H1 (cell line): ENCODE results near the gene DDR2.

ENCODE experiments used
- EZH2 ChIP-seq: fragments of 200-600 bp; sonication (generic); IDR thresholded peaks from 2 replicates; pipeline ENCODE4 v1.7.1; 2012; ENCODE audit warnings: low read depth, mild to moderate bottlenecking, moderate library complexity, low read length, inconsistent platforms; ENCODE audit not compliant: severe bottlenecking
- KDM4A ChIP-seq: IDR thresholded peaks from one replicate; pipeline ENCODE4 v1.7.1; 2012; ENCODE audit warnings: low read depth, mild to moderate bottlenecking, moderate library complexity, low read length, inconsistent platforms; ENCODE audit not compliant: severe bottlenecking
- NRF1 ChIP-seq: IDR thresholded peaks from 2 replicates; pipeline ENCODE4 v1.6.1; 2011; ENCODE audit warnings: mild to moderate bottlenecking, low read depth, low read length, improper control_type of control experiment
- POLR2A ChIP-seq, 2 experiments: IDR thresholded peaks; 1 replicate in 1 of 2; 2 replicates in 1 of 2; pipeline ENCODE4 v1.6.1; 2011; ENCODE audit warnings: low read depth in 2 of 2, low read length in 2 of 2, mild to moderate bottlenecking in 2 of 2; ENCODE audit errors: control extremely low read depth in 1 of 2
- POLR2AphosphoS5 ChIP-seq: IDR thresholded peaks from 2 replicates; pipeline ENCODE4 v1.6.1; 2011; ENCODE audit warnings: low read depth, low read length
- RNF2 ChIP-seq: fragments of 200-900, 300-1000 bp; sonication (generic); IDR thresholded peaks from 2 replicates; pipeline ENCODE4 v1.7.1; 2016; ENCODE audit warnings: borderline replicate concordance, low read depth, mild to moderate bottlenecking, antibody characterized with exemption, low read length; ENCODE audit not compliant: poor library complexity, severe bottlenecking; ENCODE audit errors: missing control alignments
- SIN3A ChIP-seq, 2 experiments: IDR thresholded peaks in 1 of 2; conservative IDR thresholded peaks in 1 of 2; 2 replicates each; pipeline ENCODE4 v1.6.1; 2011 to 2012; ENCODE audit warnings: low read length in 2 of 2, improper control_type of control experiment in 1 of 2, low read depth in 1 of 2, mild to moderate bottlenecking in 1 of 2
- SP1 ChIP-seq: IDR thresholded peaks from 2 replicates; pipeline ENCODE4 v1.6.1; 2011; ENCODE audit warnings: low read depth, low read length
- TF ChIP-seq, protein P1 (sequence below), 3 experiments: IDR thresholded peaks; 1 replicate in 2 of 3; 2 replicates in 1 of 3; pipeline versions ENCODE4 v1.5.1 to v1.6.1; 2011; ENCODE audit warnings: low read length in 3 of 3, mild to moderate bottlenecking in 3 of 3, inconsistent platforms in 2 of 3, low read depth in 1 of 3, moderate library complexity in 1 of 3; ENCODE audit not compliant: insufficient read depth in 1 of 3; ENCODE audit errors: control extremely low read depth in 1 of 3
- TF ChIP-seq, protein P2 (sequence below): IDR thresholded peaks from 2 replicates; pipeline ENCODE4 v1.6.1; 2012; ENCODE audit warnings: inconsistent platforms
- TF ChIP-seq, protein P3 (sequence below): IDR thresholded peaks from 2 replicates; pipeline ENCODE4 v1.6.1; 2011; ENCODE audit warnings: low read length, improper control_type of control experiment

DNA sequence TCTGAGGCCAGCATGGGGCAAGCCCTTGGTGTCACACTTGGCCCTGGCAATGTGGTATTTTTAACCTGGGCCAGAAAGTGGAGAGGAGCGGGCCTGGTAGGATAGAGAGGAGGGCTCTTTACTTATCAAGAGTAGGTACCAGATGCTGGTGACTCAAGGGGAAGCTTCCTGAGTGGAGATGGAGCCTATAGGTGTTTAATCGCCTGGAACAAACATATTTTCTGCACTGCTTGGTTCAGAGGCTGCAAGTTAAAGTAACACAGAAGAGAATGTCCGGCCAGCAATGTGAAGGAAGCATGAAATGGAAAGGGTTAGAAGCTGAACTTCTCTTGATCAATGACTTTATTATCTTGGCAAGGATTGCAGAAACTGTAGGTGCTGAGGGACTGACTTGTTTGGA lies 74.3 kb downstream of the DDR2 start:
- TF ChIP-seq, protein P1, sequence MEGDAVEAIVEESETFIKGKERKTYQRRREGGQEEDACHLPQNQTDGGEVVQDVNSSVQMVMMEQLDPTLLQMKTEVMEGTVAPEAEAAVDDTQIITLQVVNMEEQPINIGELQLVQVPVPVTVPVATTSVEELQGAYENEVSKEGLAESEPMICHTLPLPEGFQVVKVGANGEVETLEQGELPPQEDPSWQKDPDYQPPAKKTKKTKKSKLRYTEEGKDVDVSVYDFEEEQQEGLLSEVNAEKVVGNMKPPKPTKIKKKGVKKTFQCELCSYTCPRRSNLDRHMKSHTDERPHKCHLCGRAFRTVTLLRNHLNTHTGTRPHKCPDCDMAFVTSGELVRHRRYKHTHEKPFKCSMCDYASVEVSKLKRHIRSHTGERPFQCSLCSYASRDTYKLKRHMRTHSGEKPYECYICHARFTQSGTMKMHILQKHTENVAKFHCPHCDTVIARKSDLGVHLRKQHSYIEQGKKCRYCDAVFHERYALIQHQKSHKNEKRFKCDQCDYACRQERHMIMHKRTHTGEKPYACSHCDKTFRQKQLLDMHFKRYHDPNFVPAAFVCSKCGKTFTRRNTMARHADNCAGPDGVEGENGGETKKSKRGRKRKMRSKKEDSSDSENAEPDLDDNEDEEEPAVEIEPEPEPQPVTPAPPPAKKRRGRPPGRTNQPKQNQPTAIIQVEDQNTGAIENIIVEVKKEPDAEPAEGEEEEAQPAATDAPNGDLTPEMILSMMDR (IDR thresholded peaks at IDR 0.05; ENCODE audit: control extremely low read depth in 1 of 3, insufficient read depth in 1 of 3, low read depth in 1 of 3, low read length in 3 of 3) = no peak
- TF ChIP-seq POLR2AphosphoS5 = no peak
- no peak for TF ChIP-seq SP1
- no peak for TF ChIP-seq EZH2
- TF ChIP-seq RNF2 = no peak
- TF ChIP-seq POLR2A (IDR thresholded peaks at IDR 0.05; ENCODE audit: control extremely low read depth in 1 of 2, low read depth in 2 of 2, low read length in 2 of 2) = no peak
- no peak for TF ChIP-seq NRF1
- TF ChIP-seq KDM4A = no peak
- TF ChIP-seq, protein P2, sequence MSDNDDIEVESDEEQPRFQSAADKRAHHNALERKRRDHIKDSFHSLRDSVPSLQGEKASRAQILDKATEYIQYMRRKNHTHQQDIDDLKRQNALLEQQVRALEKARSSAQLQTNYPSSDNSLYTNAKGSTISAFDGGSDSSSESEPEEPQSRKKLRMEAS = no peak
- TF ChIP-seq, protein P3, sequence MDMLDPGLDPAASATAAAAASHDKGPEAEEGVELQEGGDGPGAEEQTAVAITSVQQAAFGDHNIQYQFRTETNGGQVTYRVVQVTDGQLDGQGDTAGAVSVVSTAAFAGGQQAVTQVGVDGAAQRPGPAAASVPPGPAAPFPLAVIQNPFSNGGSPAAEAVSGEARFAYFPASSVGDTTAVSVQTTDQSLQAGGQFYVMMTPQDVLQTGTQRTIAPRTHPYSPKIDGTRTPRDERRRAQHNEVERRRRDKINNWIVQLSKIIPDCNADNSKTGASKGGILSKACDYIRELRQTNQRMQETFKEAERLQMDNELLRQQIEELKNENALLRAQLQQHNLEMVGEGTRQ = no peak
- no peak for TF ChIP-seq SIN3A (conservative IDR thresholded peaks at IDR 0.05 in 1 of 2, IDR thresholded peaks at IDR 0.05 in 1 of 2; ENCODE audit: low read depth in 1 of 2, low read length in 2 of 2)
